Liver (tissue), 9 donors: Measurements from ENCODE around the gene KHDRBS2. TPM values are rescaled to one million over a fixed set of nuclear protein-coding genes. Genes with fewer than 3 reads are reported as not detected.

Experiments
- DNase-seq: peaks from one replicate; pipeline ENCODE4 v3.0.0-alpha.2; 2017; ENCODE audit warnings: low spot score
- H3K27ac ChIP-seq, 2 donors: one replicate each; pipeline ENCODE4 v1.7.0; 2013; ENCODE audit warnings: inconsistent platforms in 2 of 2, low read length in 2 of 2, control low read depth in 1 of 2, low read depth in 1 of 2, mild to moderate bottlenecking in 1 of 2
- H3K27me3 ChIP-seq, 4 donors: one replicate each; pipeline versions ENCODE4 v1.6.1 to v1.7.0; 2013; ENCODE audit warnings: low read length in 3 of 4, inconsistent platforms in 1 of 4, mild to moderate bottlenecking in 1 of 4, moderate library complexity in 1 of 4; ENCODE audit not compliant: control insufficient read depth in 4 of 4, insufficient read depth in 4 of 4
- H3K36me3 ChIP-seq, 4 donors: one replicate each; pipeline versions ENCODE4 v1.6.1 to v1.7.0; 2013; ENCODE audit warnings: low read length in 3 of 4, mild to moderate bottlenecking in 3 of 4, low read depth in 1 of 4, moderate library complexity in 1 of 4; ENCODE audit not compliant: control insufficient read depth in 4 of 4, insufficient read depth in 3 of 4
- H3K4me1 ChIP-seq, 4 donors: one replicate each; pipeline versions ENCODE4 v1.6.1 to v1.7.0; 2013; ENCODE audit warnings: low read length in 3 of 4, mild to moderate bottlenecking in 3 of 4, moderate library complexity in 1 of 4; ENCODE audit not compliant: control insufficient read depth in 4 of 4, insufficient read depth in 4 of 4
- H3K4me3 ChIP-seq, 3 donors: one replicate each; pipeline versions ENCODE4 v1.6.1 to v1.7.0; 2013; ENCODE audit warnings: low read length in 3 of 3, control low read depth in 1 of 3, low read depth in 1 of 3, mild to moderate bottlenecking in 1 of 3
- H3K9ac ChIP-seq, 2 donors: one replicate each; pipeline ENCODE4 v1.7.0; 2013; ENCODE audit warnings: low read length in 2 of 2, mild to moderate bottlenecking in 2 of 2, moderate library complexity in 2 of 2, control low read depth in 1 of 2, low read depth in 1 of 2
- H3K9me3 ChIP-seq, 4 donors: one replicate each; pipeline versions ENCODE4 v1.6.1 to v1.7.0; 2013; ENCODE audit warnings: low read length in 3 of 4; ENCODE audit not compliant: control insufficient read depth in 4 of 4
- EGR1 ChIP-seq, 2 donors: IDR thresholded peaks; 2 replicates each; pipeline ENCODE4 v1.6.1; 2016 to 2018; ENCODE audit warnings: antibody characterized with exemption in 2 of 2, low read depth in 2 of 2
- FOXA2 ChIP-seq: IDR thresholded peaks from 2 replicates; pipeline ENCODE4 v1.6.1; 2016; ENCODE audit warnings: antibody characterized with exemption
- HNF4A ChIP-seq, 2 donors: conservative IDR thresholded peaks; 2 replicates each; pipeline ENCODE4 v1.6.1; 2016; ENCODE audit warnings: antibody characterized with exemption in 2 of 2, mild to moderate bottlenecking in 2 of 2
- HNF4G ChIP-seq: IDR thresholded peaks from 2 replicates; pipeline ENCODE4 v1.6.1; 2016; ENCODE audit warnings: antibody characterized with exemption
- NR2F2 ChIP-seq: IDR thresholded peaks from 2 replicates; pipeline ENCODE4 v1.6.1; 2016; ENCODE audit warnings: antibody characterized with exemption
- RAD21 ChIP-seq, 2 donors: IDR thresholded peaks; 2 replicates each; pipeline ENCODE4 v1.6.1; 2016; ENCODE audit warnings: antibody characterized with exemption in 2 of 2, mild to moderate bottlenecking in 2 of 2
- RXRA ChIP-seq, 2 donors: IDR thresholded peaks; 2 replicates each; pipeline ENCODE4 v1.6.1; 2017 to 2018; ENCODE audit warnings: antibody characterized with exemption in 2 of 2, mild to moderate bottlenecking in 1 of 2
- SP1 ChIP-seq: IDR thresholded peaks from 2 replicates; pipeline ENCODE4 v1.6.1; 2018; ENCODE audit warnings: antibody characterized with exemption, mild to moderate bottlenecking
- WGBS: extraction: QIAGEN DNeasy Blood & Tissue Kit; methylation state at CpG from one replicate; pipeline ENCODE4 v1.1.7; 2013; 5-methylcytosine and 5-hydroxymethylcytosine counted together
- polyA plus RNA-seq, 2 donors: library from polyadenylated mRNA; stranded (reverse) in 1 of 2; unstranded in 1 of 2; fragments of 200-250 nt in 1 of 2; fragments of >200 nt in 1 of 2; fragmentation: Nextera tagmentation in 1 of 2; extraction: Ambion mirVana in 1 of 2; gene quantifications; one replicate each; pipeline versions ENCODE4 v1.2.1 to v1.2.3, GENCODE V29; 2013 to 2015
- total RNA-seq, 2 donors: library from RNA; depleted of rRNA; stranded (reverse); fragments of >200 nt; gene quantifications; one replicate each; pipeline ENCODE4 v1.2.3, GENCODE V29; 2014
- TF ChIP-seq, protein P1 (sequence below): fragments of 150-350 bp; IDR thresholded peaks from 2 replicates; pipeline ENCODE4 v1.5.1; 2017; ENCODE audit warnings: improper control_type of control experiment, low read depth, low read length; ENCODE audit not compliant: missing input control
- TF ChIP-seq, protein P2 (sequence below): IDR thresholded peaks from 2 replicates; pipeline ENCODE4 v1.6.1; 2016; ENCODE audit warnings: antibody characterized with exemption
- TF ChIP-seq, protein P3 (sequence below): IDR thresholded peaks from 2 replicates; pipeline ENCODE4 v1.6.1; 2016; ENCODE audit warnings: antibody characterized with exemption
- donor health status: healthy.
- donor health status: healthy.
- donor health status: healthy.
- donor health status: healthy.
- donor health status: healthy.

Gene KHDRBS2
- total and polyA plus RNA-seq, 4 donors = 0.08 to 1.1 TPM; not detected in 2

DNA sequence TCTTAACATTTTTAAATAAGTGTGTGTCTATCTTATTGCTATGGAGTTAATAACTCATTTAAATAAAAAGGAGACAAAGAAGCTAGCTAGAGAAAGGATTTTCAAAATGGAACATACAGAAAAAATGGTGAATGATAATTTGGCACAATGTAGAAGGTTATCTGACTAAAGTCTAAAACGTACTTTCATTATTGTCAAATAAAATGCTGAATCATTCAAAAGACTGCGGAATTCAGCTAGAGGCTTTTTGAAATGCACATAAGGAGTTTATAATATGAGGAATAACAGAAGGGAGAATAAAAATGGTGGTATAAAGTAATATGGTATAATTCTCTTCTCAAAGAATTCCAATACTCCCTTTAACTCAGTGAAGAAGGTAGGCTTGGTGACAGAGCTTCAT is 597.9 kb downstream of the KHDRBS2 start:
- TF ChIP-seq RAD21 (IDR thresholded peaks at IDR 0.05) = no peak
- TF ChIP-seq, protein P1, sequence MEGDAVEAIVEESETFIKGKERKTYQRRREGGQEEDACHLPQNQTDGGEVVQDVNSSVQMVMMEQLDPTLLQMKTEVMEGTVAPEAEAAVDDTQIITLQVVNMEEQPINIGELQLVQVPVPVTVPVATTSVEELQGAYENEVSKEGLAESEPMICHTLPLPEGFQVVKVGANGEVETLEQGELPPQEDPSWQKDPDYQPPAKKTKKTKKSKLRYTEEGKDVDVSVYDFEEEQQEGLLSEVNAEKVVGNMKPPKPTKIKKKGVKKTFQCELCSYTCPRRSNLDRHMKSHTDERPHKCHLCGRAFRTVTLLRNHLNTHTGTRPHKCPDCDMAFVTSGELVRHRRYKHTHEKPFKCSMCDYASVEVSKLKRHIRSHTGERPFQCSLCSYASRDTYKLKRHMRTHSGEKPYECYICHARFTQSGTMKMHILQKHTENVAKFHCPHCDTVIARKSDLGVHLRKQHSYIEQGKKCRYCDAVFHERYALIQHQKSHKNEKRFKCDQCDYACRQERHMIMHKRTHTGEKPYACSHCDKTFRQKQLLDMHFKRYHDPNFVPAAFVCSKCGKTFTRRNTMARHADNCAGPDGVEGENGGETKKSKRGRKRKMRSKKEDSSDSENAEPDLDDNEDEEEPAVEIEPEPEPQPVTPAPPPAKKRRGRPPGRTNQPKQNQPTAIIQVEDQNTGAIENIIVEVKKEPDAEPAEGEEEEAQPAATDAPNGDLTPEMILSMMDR = no peak
- no peak for TF ChIP-seq EGR1 (IDR thresholded peaks at IDR 0.05; ENCODE audit: low read depth in 2 of 2)
- Histone ChIP-seq H3K27me3 (no peaks in the 10 kb centered on the region), H3K9me3 (no peaks in the 10 kb centered on the region), H3K9ac (no peak overlapping the region), H3K4me3 (no peak overlapping the region), H3K27ac (no peak overlapping the region), H3K36me3 (no peaks in the 10 kb centered on the region), H3K4me1 (no peaks in the 10 kb centered on the region)
- no peak for DNase-seq
- WGBS = 87% methylated on average over 2 of the region's 2 CpGs

DNA sequence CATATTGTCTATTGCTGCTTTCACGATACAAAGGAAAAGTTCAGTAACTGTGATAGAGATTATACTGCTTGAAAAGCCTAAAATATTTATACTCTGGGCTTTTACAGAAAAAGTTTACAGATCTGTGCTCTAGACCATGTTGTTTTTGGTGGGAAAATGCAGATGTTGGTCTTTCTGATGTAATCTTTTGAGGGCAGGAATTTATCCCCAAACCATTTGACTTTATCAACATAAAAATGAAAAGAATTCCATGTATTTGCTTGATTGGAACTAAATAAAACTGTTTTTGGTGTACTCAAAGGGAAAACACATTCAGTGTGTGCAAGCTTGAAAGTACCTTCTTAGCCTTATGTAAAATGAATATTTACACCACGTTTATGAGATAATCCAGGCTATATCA is 603.5 kb downstream of the KHDRBS2 start:
- Histone ChIP-seq H3K27me3 (no peaks in the 10 kb centered on the region), H3K27ac (no peak overlapping the region), H3K4me3 (no peak overlapping the region), H3K36me3 (no peaks in the 10 kb centered on the region), H3K9ac (no peak overlapping the region), H3K4me1 (no peaks in the 10 kb centered on the region), H3K9me3 (no peaks in the 10 kb centered on the region)
- no peak for TF ChIP-seq EGR1 (IDR thresholded peaks at IDR 0.05; ENCODE audit: low read depth in 2 of 2)
- no peak for TF ChIP-seq RXRA (IDR thresholded peaks at IDR 0.05)
- no peak for TF ChIP-seq SP1
- no peak for TF ChIP-seq HNF4G
- TF ChIP-seq HNF4A (conservative IDR thresholded peaks at IDR 0.05) = no peak
- no peak for TF ChIP-seq NR2F2
- TF ChIP-seq FOXA2 = no peak
- DNase-seq = no peak
- WGBS = 32% methylated on average over 2 of the region's 2 CpGs

DNA sequence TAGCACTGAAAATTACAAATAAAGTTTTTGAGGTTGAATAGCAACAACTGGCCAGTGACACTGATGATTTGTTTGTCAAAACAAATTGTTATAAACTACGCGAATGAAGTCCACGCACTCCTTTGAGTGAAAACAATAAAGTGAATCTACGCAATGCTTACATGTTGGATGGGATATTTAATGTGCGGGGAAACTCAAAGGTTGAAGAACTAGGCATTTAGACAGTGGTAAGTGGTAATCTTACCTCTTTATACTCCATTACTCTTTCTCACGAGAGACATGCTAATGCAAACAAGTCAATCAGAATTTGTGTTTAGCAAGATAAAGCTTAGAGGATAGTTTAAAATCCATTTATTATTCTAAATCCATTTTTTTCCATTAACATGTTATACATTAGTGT is 606.4 kb downstream of the KHDRBS2 start:
- DNase-seq = no peak
- Histone ChIP-seq H3K9ac (no peak overlapping the region), H3K27ac (no peak overlapping the region), H3K9me3 (no peaks in the 10 kb centered on the region), H3K36me3 (no peaks in the 10 kb centered on the region), H3K4me1 (no peaks in the 10 kb centered on the region), H3K27me3 (no peaks in the 10 kb centered on the region), H3K4me3 (no peak overlapping the region)
- TF ChIP-seq, protein P2, sequence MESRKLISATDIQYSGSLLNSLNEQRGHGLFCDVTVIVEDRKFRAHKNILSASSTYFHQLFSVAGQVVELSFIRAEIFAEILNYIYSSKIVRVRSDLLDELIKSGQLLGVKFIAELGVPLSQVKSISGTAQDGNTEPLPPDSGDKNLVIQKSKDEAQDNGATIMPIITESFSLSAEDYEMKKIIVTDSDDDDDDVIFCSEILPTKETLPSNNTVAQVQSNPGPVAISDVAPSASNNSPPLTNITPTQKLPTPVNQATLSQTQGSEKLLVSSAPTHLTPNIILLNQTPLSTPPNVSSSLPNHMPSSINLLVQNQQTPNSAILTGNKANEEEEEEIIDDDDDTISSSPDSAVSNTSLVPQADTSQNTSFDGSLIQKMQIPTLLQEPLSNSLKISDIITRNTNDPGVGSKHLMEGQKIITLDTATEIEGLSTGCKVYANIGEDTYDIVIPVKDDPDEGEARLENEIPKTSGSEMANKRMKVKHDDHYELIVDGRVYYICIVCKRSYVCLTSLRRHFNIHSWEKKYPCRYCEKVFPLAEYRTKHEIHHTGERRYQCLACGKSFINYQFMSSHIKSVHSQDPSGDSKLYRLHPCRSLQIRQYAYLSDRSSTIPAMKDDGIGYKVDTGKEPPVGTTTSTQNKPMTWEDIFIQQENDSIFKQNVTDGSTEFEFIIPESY = no peak
- no peak for TF ChIP-seq NR2F2
- 89% methylated on average over 6 of the region's 6 CpGs for WGBS

DNA sequence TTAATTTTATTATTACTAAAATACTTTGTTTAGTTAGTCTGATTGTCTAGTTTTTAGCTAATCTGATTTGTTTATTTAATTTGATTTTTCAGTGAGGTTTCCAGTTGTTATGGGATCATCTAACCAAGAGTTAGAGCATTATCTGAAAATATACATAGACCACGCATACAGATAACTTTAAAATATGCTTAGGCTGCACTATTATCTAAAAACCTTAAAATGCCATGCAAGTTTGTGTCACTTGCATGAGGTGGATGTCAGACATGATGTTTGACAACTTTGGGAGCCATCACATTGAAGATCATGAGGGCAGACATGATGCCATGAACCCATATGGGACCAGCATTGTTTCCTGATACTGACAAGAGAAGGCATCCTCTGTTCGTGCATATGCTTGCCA is 610.3 kb downstream of the KHDRBS2 start:
- TF ChIP-seq, protein P3, sequence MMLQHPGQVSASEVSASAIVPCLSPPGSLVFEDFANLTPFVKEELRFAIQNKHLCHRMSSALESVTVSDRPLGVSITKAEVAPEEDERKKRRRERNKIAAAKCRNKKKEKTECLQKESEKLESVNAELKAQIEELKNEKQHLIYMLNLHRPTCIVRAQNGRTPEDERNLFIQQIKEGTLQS = no peak
- no peak for TF ChIP-seq RXRA (IDR thresholded peaks at IDR 0.05)
- 86% methylated on average over 2 of the region's 2 CpGs for WGBS
- H3K4me3 ChIP-seq = no peak overlapping the region
- no peaks in the 10 kb centered on the region for H3K36me3 ChIP-seq
- H3K9ac ChIP-seq = no peak overlapping the region
- H3K9me3 ChIP-seq = no peaks in the 10 kb centered on the region
- no peak overlapping the region for H3K27ac ChIP-seq
- H3K27me3 ChIP-seq = no peaks in the 10 kb centered on the region
- no peaks in the 10 kb centered on the region for H3K4me1 ChIP-seq
- no peak for DNase-seq
